DND-41 (cell line): ENCODE data around the gene EXOSC2.

Experiments used
- ATAC-seq: fragments of 200-7000 bp; cut with Tn5 transposase; 3 replicates; pipeline ENCODE4 v1.9.1; 2021; ENCODE audit warnings: low read depth; ENCODE audit not compliant: insufficient read depth
- DNase-seq: peaks from one replicate; pipeline ENCODE4 v3.0.0-alpha.2; 2020
- H2AFZ ChIP-seq: 2 replicates; pipeline ENCODE4 v1.6.0; 2012; ENCODE audit warnings: low read depth, low read length
- H3K27ac ChIP-seq: 2 replicates; pipeline ENCODE4 v1.5.1; 2012; ENCODE audit warnings: low read length, inconsistent platforms
- H3K27me3 ChIP-seq: fragments of 200-600 bp; sonication (generic); 2 replicates; pipeline ENCODE4 v1.6.0; 2012; ENCODE audit warnings: low read length, mild to moderate bottlenecking, inconsistent platforms; ENCODE audit not compliant: insufficient read depth, poor library complexity
- H3K36me3 ChIP-seq: 2 replicates; pipeline ENCODE4 v1.5.1; 2012; ENCODE audit warnings: low read length, inconsistent platforms; ENCODE audit not compliant: insufficient read depth
- H3K4me1 ChIP-seq: 2 replicates; pipeline ENCODE4 v1.5.1; 2012; ENCODE audit warnings: mild to moderate bottlenecking, low read length; ENCODE audit not compliant: insufficient read depth
- H3K4me2 ChIP-seq: 2 replicates; pipeline ENCODE4 v1.6.0; 2012; ENCODE audit warnings: mild to moderate bottlenecking, moderate library complexity, low read length, inconsistent platforms; ENCODE audit not compliant: insufficient read depth
- H3K4me3 ChIP-seq, 2 experiments: fragments of 200-600 bp in 1 of 2; shearing (Covaris generic) in 1 of 2; 2 replicates each; pipeline ENCODE4 v1.5.1; 2012 to 2016; ENCODE audit warnings: inconsistent platforms in 2 of 2, low read length in 2 of 2, mild to moderate bottlenecking in 2 of 2, low read depth in 1 of 2, moderate library complexity in 1 of 2
- H3K79me2 ChIP-seq: 2 replicates; pipeline ENCODE4 v1.6.0; 2012; ENCODE audit warnings: low read length, inconsistent platforms; ENCODE audit not compliant: insufficient read depth
- H3K9ac ChIP-seq: 2 replicates; pipeline ENCODE4 v1.6.0; 2012; ENCODE audit warnings: low read depth, mild to moderate bottlenecking, inconsistent platforms, low read length, moderate library complexity
- H3K9me3 ChIP-seq: 2 replicates; pipeline ENCODE4 v1.5.1; 2012; ENCODE audit warnings: low read length, moderate library complexity, mild to moderate bottlenecking, inconsistent platforms; ENCODE audit not compliant: insufficient read depth, severe bottlenecking
- H4K20me1 ChIP-seq: 2 replicates; pipeline ENCODE4 v1.6.0; 2012; ENCODE audit warnings: low read length; ENCODE audit not compliant: insufficient read depth
- EZH2 ChIP-seq: IDR thresholded peaks from 3 replicates; pipeline ENCODE4 v1.6.1; 2012; ENCODE audit warnings: borderline replicate concordance, low read depth, mild to moderate bottlenecking, moderate library complexity, low read length, inconsistent platforms; ENCODE audit not compliant: severe bottlenecking
- TF ChIP-seq, protein P1 (sequence below): IDR thresholded peaks from 2 replicates; pipeline ENCODE4 v1.5.1; 2012; ENCODE audit warnings: borderline replicate concordance, low read length, moderate library complexity, mild to moderate bottlenecking; ENCODE audit not compliant: poor library complexity, severe bottlenecking; ENCODE audit errors: extremely low read depth

Gene EXOSC2

GRCh38 chr9:130662970-130663257 lies 30.7 kb upstream of the EXOSC2 start:
- no peaks in the 10 kb centered on the region for H3K79me2 ChIP-seq
- H3K4me3 ChIP-seq = no peak overlapping the region
- H3K4me2 ChIP-seq = no peak overlapping the region
- no peaks in the 10 kb centered on the region for H3K36me3 ChIP-seq
- no peaks in the 10 kb centered on the region for H3K9me3 ChIP-seq
- H3K9ac ChIP-seq = no peak overlapping the region
- H2AFZ ChIP-seq = no peak overlapping the region
- DNase-seq (no peak), ATAC-seq (no peak)
- H4K20me1 ChIP-seq = no peaks in the 10 kb centered on the region
- no peaks in the 10 kb centered on the region for H3K4me1 ChIP-seq
- H3K27me3 ChIP-seq = no peaks in the 10 kb centered on the region
- H3K27ac ChIP-seq = no peak overlapping the region
- no peak for TF ChIP-seq EZH2
- TF ChIP-seq, protein P1, sequence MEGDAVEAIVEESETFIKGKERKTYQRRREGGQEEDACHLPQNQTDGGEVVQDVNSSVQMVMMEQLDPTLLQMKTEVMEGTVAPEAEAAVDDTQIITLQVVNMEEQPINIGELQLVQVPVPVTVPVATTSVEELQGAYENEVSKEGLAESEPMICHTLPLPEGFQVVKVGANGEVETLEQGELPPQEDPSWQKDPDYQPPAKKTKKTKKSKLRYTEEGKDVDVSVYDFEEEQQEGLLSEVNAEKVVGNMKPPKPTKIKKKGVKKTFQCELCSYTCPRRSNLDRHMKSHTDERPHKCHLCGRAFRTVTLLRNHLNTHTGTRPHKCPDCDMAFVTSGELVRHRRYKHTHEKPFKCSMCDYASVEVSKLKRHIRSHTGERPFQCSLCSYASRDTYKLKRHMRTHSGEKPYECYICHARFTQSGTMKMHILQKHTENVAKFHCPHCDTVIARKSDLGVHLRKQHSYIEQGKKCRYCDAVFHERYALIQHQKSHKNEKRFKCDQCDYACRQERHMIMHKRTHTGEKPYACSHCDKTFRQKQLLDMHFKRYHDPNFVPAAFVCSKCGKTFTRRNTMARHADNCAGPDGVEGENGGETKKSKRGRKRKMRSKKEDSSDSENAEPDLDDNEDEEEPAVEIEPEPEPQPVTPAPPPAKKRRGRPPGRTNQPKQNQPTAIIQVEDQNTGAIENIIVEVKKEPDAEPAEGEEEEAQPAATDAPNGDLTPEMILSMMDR = no peak

GRCh38 chr9:130663258-130663976 lies 30.2 kb upstream of the EXOSC2 start:
- Histone ChIP-seq H3K27ac (no peak overlapping the region), H3K9ac (no peak overlapping the region), H3K27me3 (no peaks in the 10 kb centered on the region), H3K4me3 (no peak overlapping the region), H2AFZ (no peak overlapping the region), H3K4me2 (no peak overlapping the region), H3K4me1 (no peaks in the 10 kb centered on the region), H3K36me3 (no peaks in the 10 kb centered on the region), H4K20me1 (no peaks in the 10 kb centered on the region), H3K9me3 (no peaks in the 10 kb centered on the region), H3K79me2 (no peaks in the 10 kb centered on the region)
- no peak for DNase-seq
- no peak for TF ChIP-seq EZH2
- TF ChIP-seq, protein P1 = no peak
- ATAC-seq = no peak

DNA sequence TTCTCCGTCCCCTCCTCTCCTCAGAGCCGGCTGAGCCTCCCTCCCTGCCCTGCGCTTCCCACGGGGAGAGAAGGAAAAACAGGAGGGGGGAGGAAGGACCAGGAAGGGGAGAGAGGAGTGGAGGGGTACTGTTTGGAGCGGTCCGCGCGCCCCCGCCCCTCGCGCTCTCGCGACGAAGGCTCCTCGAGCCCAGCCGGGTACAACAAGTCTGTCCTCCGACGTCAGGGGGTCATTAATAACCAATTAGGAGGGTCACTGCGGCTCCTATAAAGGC lies 29.7 kb upstream of the EXOSC2 start:
- H3K9me3 ChIP-seq = no peaks in the 10 kb centered on the region
- no peak overlapping the region for H2AFZ ChIP-seq
- no peak overlapping the region for H3K4me3 ChIP-seq
- TF ChIP-seq EZH2 = no peak
- TF ChIP-seq, protein P1 = no peak
- no peaks in the 10 kb centered on the region for H3K79me2 ChIP-seq
- no peaks in the 10 kb centered on the region for H3K36me3 ChIP-seq
- H4K20me1 ChIP-seq = no peaks in the 10 kb centered on the region
- DNase-seq (no peak), ATAC-seq (no peak)
- H3K4me2 ChIP-seq = no peak overlapping the region
- no peak overlapping the region for H3K27ac ChIP-seq
- no peak overlapping the region for H3K9ac ChIP-seq
- H3K4me1 ChIP-seq = no peaks in the 10 kb centered on the region
- H3K27me3 ChIP-seq = no peaks in the 10 kb centered on the region
